Stomach (tissue), 4 donors: ENCODE measurements around the gene RTKN2.

ENCODE experiments used
- EP300 ChIP-seq: sonication (generic); formaldehyde crosslinking; IDR thresholded peaks from one replicate; pipeline ENCODE4 v1.6.1; 2017; ENCODE audit warnings: antibody characterized with exemption
- POLR2AphosphoS5 ChIP-seq, 3 donors: sonication (generic); formaldehyde crosslinking; IDR thresholded peaks; one replicate each; pipeline ENCODE4 v1.6.1; 2016; ENCODE audit warnings: antibody characterized with exemption in 3 of 3
- TF ChIP-seq, protein P1 (sequence below), 7 experiments: fragments of 450-650 bp in 4 of 7; fragments of 200-600 bp in 3 of 7; sonication (generic) in 3 of 7; IDR thresholded peaks; one replicate each; pipeline ENCODE4 v1.5.1; 2016 to 2019; ENCODE audit warnings: antibody characterized with exemption in 7 of 7, control low read depth in 2 of 7, mild to moderate bottlenecking in 1 of 7

DNA sequence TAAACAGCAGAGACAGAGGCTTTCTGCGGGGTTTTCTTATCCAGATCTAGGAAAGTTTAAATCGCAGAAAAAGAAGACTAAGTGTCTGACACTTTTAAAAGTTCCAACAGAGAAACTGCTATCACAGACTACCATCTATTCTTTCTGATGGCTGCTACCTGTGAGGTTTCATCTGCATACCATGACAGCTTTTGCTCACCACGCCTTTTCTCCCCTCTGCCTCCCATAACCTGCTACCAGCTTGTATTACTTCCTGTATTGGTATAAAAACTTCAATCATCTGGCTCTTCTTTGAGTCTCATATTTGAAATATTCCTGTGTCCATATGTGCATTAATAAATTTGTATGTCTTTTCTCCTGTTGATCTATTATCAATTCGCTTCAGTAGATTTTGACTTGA lies 34.1 kb upstream of the RTKN2 start:
- TF ChIP-seq, protein P1, sequence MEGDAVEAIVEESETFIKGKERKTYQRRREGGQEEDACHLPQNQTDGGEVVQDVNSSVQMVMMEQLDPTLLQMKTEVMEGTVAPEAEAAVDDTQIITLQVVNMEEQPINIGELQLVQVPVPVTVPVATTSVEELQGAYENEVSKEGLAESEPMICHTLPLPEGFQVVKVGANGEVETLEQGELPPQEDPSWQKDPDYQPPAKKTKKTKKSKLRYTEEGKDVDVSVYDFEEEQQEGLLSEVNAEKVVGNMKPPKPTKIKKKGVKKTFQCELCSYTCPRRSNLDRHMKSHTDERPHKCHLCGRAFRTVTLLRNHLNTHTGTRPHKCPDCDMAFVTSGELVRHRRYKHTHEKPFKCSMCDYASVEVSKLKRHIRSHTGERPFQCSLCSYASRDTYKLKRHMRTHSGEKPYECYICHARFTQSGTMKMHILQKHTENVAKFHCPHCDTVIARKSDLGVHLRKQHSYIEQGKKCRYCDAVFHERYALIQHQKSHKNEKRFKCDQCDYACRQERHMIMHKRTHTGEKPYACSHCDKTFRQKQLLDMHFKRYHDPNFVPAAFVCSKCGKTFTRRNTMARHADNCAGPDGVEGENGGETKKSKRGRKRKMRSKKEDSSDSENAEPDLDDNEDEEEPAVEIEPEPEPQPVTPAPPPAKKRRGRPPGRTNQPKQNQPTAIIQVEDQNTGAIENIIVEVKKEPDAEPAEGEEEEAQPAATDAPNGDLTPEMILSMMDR (IDR thresholded peaks at IDR 0.05): no peak
- TF ChIP-seq EP300: no peak
- no peak for TF ChIP-seq POLR2AphosphoS5 (IDR thresholded peaks at IDR 0.05)
